HL-60/S4 (cell line): Measurements from ENCODE around the gene ULBP1.
"Not testable (repeated sequence)": the region's sequence is repeated elsewhere in the genome, so short reads cannot be mapped to it uniquely, and the experiment has no call there.

Source experiments
- in situ Hi-C: fragments of 300-500 bp; cut with MboI; formaldehyde crosslinking; loops from 2 replicates; pipeline ENCODE4 v1.14.3; 2022; ENCODE audit warnings: low sequenced_read_pairs

ULBP1 gene

GRCh38 chr6:150001295-150002008 is 37.7 kb downstream of the ULBP1 start:
- in situ Hi-C loops, result no loop called here

- in situ Hi-C loops, result no loop called here
Measured at GRCh38 chr6:150002710-150003109, 39.0 kb downstream of the ULBP1 start.

GRCh38 chr6:150003599-150003998 is 39.9 kb downstream of the ULBP1 start:
- in situ Hi-C loops, result not testable (repeated sequence)

- in situ Hi-C loops, result no loop called here
Measured at GRCh38 chr6:150004101-150004782, 40.5 kb downstream of the ULBP1 start.

GRCh38 chr6:150004783-150005717 is 41.3 kb downstream of the ULBP1 start:
- in situ Hi-C loops, result no loop called here

- in situ Hi-C loops, result no loop called here
Measured at GRCh38 chr6:150005761-150006651, 42.3 kb downstream of the ULBP1 start.

GRCh38 chr6:150006961-150007464 is 43.3 kb downstream of the ULBP1 start:
- in situ Hi-C loops, result no loop called here

- in situ Hi-C loops, result no loop called here
Measured at GRCh38 chr6:150008588-150008987, 44.8 kb downstream of the ULBP1 start.

GRCh38 chr6:150012846-150013784 is 49.4 kb downstream of the ULBP1 start:
- in situ Hi-C loops, result not testable (repeated sequence)

- in situ Hi-C loops, result not testable (repeated sequence)
Measured at GRCh38 chr6:150013785-150014622, 50.3 kb downstream of the ULBP1 start.

GRCh38 chr6:150014623-150015280 is 51.0 kb downstream of the ULBP1 start:
- in situ Hi-C loops, result loop anchor here (5.0 kb wide), 1 partner anchor 82 kb away; no protein-coding TSS in a partner anchor

- in situ Hi-C loops, result loop anchor here (5.0 kb wide), 1 partner anchor 83 kb away; no protein-coding TSS in a partner anchor
Measured at GRCh38 chr6:150015281-150016001, 51.7 kb downstream of the ULBP1 start.

GRCh38 chr6:150016324-150017185 is 52.8 kb downstream of the ULBP1 start:
- in situ Hi-C loops, result loop anchor here (5.0 kb wide), 1 partner anchor 84 kb away; no protein-coding TSS in a partner anchor

- in situ Hi-C loops, result loop anchor here (5.0 kb wide), 1 partner anchor 85 kb away; no protein-coding TSS in a partner anchor
Measured at GRCh38 chr6:150017186-150017521, 53.4 kb downstream of the ULBP1 start.

GRCh38 chr6:150018846-150019580 is 55.3 kb downstream of the ULBP1 start:
- in situ Hi-C loops, result loop anchor here (5.0 kb wide), 1 partner anchor 87 kb away; no protein-coding TSS in a partner anchor
